ENCODE data around the gene DSCAML1. TPM values are rescaled to one million over a fixed set of nuclear protein-coding genes. Genes with fewer than 3 reads are reported as not detected.

Gene DSCAML1
- total RNA-seq, 1 experiment from 2014 or later, result 0.15 TPM

- H3K9me3 Mint-ChIP-seq, result no peaks in the 10 kb centered on the region
- Histone ChIP-seq H3K23me2 (ENCODE audit: insufficient read length, low read depth, low read length, poor library complexity, severe bottlenecking) (no peaks in the 10 kb centered on the region), H3K4me1 (ENCODE audit: insufficient read depth, low read length) (no peaks in the 10 kb centered on the region), H3T11ph (ENCODE audit: low read length) (no peak overlapping the region), H3K27ac (ENCODE audit: insufficient read length, low read depth, low read length) (no peak overlapping the region), H3K27me3 (ENCODE audit: insufficient read depth, low read length) (no peaks in the 10 kb centered on the region), H2BK120ac (ENCODE audit: low read depth, low read length, poor library complexity, severe bottlenecking) (no peak overlapping the region), H3K14ac (ENCODE audit: insufficient read depth, low read length) (no peak overlapping the region), H4K20me1 (ENCODE audit: control insufficient read depth, insufficient read depth, insufficient read length) (no peaks in the 10 kb centered on the region), H3K79me1 (ENCODE audit: insufficient read depth, low read depth, low read length, poor library complexity, severe bottlenecking) (no peaks in the 10 kb centered on the region), H2BK12ac (ENCODE audit: insufficient read length, low read depth, low read length) (no peak overlapping the region), H3K56ac (ENCODE audit: insufficient read length, low read depth, low read length) (no peak overlapping the region), H3K9ac (ENCODE audit: extremely low read depth, insufficient read length, low read length) (no peak overlapping the region), H4K8ac (replicated peaks; ENCODE audit: insufficient read length, low read depth, low read length) (no peak overlapping the region), H2AK5ac (ENCODE audit: insufficient read length, low read length) (no peak overlapping the region), H2AFZ (ENCODE audit: low read length) (no peak overlapping the region), H4K91ac (ENCODE audit: insufficient read length, low read depth, low read length) (no peak overlapping the region), H2BK20ac (ENCODE audit: low read depth, low read length, poor library complexity, severe bottlenecking) (no peak overlapping the region), H3K9me3 (ENCODE audit: control insufficient read depth, low read depth, low read length) (no peaks in the 10 kb centered on the region), H3K79me2 (ENCODE audit: insufficient read depth, low read length) (no peaks in the 10 kb centered on the region), H4K5ac (ENCODE audit: insufficient read length, low read depth, low read length) (no peak overlapping the region), H2BK5ac (ENCODE audit: insufficient read length, low read length) (no peak overlapping the region), H3K23ac (ENCODE audit: insufficient read length, low read depth, low read length) (no peak overlapping the region), H3K18ac (ENCODE audit: insufficient read length, low read depth, low read length) (no peak overlapping the region), H3K4me2 (ENCODE audit: insufficient read depth, insufficient read length, low read length) (no peak overlapping the region), H3K4ac (ENCODE audit: low read depth, low read length) (no peak overlapping the region), H2BK15ac (ENCODE audit: low read depth, low read length) (no peak overlapping the region)
- peak overlapping the region in 2 of 3 experiments; percentile 60 to 80; a peak in 2 of 7 replicates for H3K27ac Mint-ChIP-seq
- DNase-seq, result no peak
- H3K36me3 Mint-ChIP-seq (ENCODE audit: insufficient read depth in 1 of 3, low read depth in 3 of 3), result peaks cover 20 to 56% (median 50%) of the 10 kb centered on the region in 3 experiments
- no peak for TF ChIP-seq CTCF (conservative IDR thresholded peaks at IDR 0.05)
- no peaks in the 10 kb centered on the region for H3K27me3 Mint-ChIP-seq (ENCODE audit: low read depth)
- H3K4me3 Mint-ChIP-seq, result no peak overlapping the region
- WGBS (ENCODE audit: extremely low coverage, insufficient read length, low lambda C conversion rate), result no CpG with 5 or more reads among the region's 8 CpGs
- H3K4me1 Mint-ChIP-seq, result no peaks in the 10 kb centered on the region
Measured at GRCh38 chr11:117391181-117391580, 405.8 kb downstream of the DSCAML1 start.

Measured in H9 (cell line).